ENCODE results near the gene WDR4.

Gene WDR4

GRCh38 chr21:42873096-42873495, 6.2 kb downstream of the WDR4 start:
- FAIRE-seq, result no peak

- FAIRE-seq, result no peak
Observed at GRCh38 chr21:42868196-42868595, 11.1 kb downstream of the WDR4 start.

GRCh38 chr21:42865776-42866160, 13.6 kb downstream of the WDR4 start:
- no peak for FAIRE-seq

- no peak for FAIRE-seq
Observed at GRCh38 chr21:42864815-42865775, 14.2 kb downstream of the WDR4 start.

GRCh38 chr21:42864286-42864685, 15.1 kb downstream of the WDR4 start:
- no peak for FAIRE-seq

- FAIRE-seq, result no peak
Observed at GRCh38 chr21:42863504-42863870, 15.9 kb downstream of the WDR4 start.

GRCh38 chr21:42862774-42863503, 16.4 kb downstream of the WDR4 start:
- FAIRE-seq, result no peak

GRCh38 chr21:42861848-42862400, 17.4 kb downstream of the WDR4 start:
- no peak for FAIRE-seq

GRCh38 chr21:42861311-42861847, 18.0 kb downstream of the WDR4 start:
- no peak for FAIRE-seq

GRCh38 chr21:42860345-42860744, 19.0 kb downstream of the WDR4 start:
- FAIRE-seq, result no peak

- no peak for FAIRE-seq
Observed at GRCh38 chr21:42859891-42860230, 19.5 kb downstream of the WDR4 start.

- no peak for FAIRE-seq
Observed at GRCh38 chr21:42858957-42859890, 20.1 kb downstream of the WDR4 start.

GRCh38 chr21:42858185-42858847, 21.0 kb downstream of the WDR4 start:
- no peak for FAIRE-seq

- FAIRE-seq, result no peak
Observed at GRCh38 chr21:42857216-42857615, 22.1 kb downstream of the WDR4 start.

GRCh38 chr21:42855937-42856335, 23.4 kb downstream of the WDR4 start:
- FAIRE-seq, result no peak

- FAIRE-seq, result no peak
Observed at GRCh38 chr21:42855171-42855936, 24.0 kb downstream of the WDR4 start.

GRCh38 chr21:42854246-42855010, 24.9 kb downstream of the WDR4 start:
- FAIRE-seq, result no peak

- no peak for FAIRE-seq
Observed at GRCh38 chr21:42853621-42854020, 25.7 kb downstream of the WDR4 start.

- FAIRE-seq, result no peak
Observed at GRCh38 chr21:42852925-42853570, 26.3 kb downstream of the WDR4 start.
